Tibial artery (tissue), 4 donors: ENCODE results near the gene SLC17A4.
A peak's percentile ranks its signal among the peaks of the same experiment; 100 is the strongest.

ENCODE experiments used
- DNase-seq, 2 donors: peaks; one replicate each; pipeline ENCODE4 v3.0.0-alpha.2; 2019
- H3K27ac ChIP-seq, 2 donors: fragments of 200-600 bp; sonication (generic) in 1 of 2; 1 replicate in 1 of 2; 2 replicates in 1 of 2; pipeline ENCODE4 v1.5.1; 2018 to 2019; ENCODE audit warnings: mild to moderate bottlenecking in 1 of 2
- H3K27me3 ChIP-seq, 2 donors: fragments of 200-600 bp; sonication (generic) in 1 of 2; one replicate each; pipeline versions ENCODE4 v1.5.1 to v1.6.0; 2016 to 2019
- H3K36me3 ChIP-seq, 3 donors: fragments of 200-600 bp; sonication (generic) in 2 of 3; one replicate each; pipeline ENCODE4 v1.5.1; 2016 to 2019; ENCODE audit warnings: mild to moderate bottlenecking in 2 of 3
- H3K4me1 ChIP-seq, 4 donors: fragments of 200-600 bp; sonication (generic) in 2 of 4; 1 replicate in 3 of 4; 2 replicates in 1 of 4; pipeline ENCODE4 v1.5.1; 2016 to 2019
- H3K4me3 ChIP-seq, 2 donors: fragments of 200-600 bp; sonication (generic) in 1 of 2; 1 replicate in 1 of 2; 2 replicates in 1 of 2; pipeline ENCODE4 v1.5.1; 2018 to 2019; ENCODE audit warnings: mild to moderate bottlenecking in 2 of 2
- H3K9me3 ChIP-seq, 3 donors: fragments of 200-600 bp; sonication (generic) in 1 of 3; one replicate each; pipeline ENCODE4 v1.5.1; 2016 to 2019
- CTCF ChIP-seq, 2 experiments: fragments of 200-600 bp in 1 of 2; fragments of 450-650 bp in 1 of 2; IDR thresholded peaks; one replicate each; pipeline ENCODE4 v1.5.1; 2017 to 2019; ENCODE audit warnings: antibody characterized with exemption in 2 of 2, mild to moderate bottlenecking in 1 of 2, moderate library complexity in 1 of 2
- intact Hi-C: fragments of 100-400 bp; cut with DNase I; formaldehyde crosslinking; loops from one replicate; pipeline ENCODE4 v1.15.0; 2023; ENCODE audit warnings: low total_unique reads

The SLC17A4 gene

GRCh38 chr6:25754535-25754934 is at the start of gene SLC17A4:
Gene SLC17A4, plus strand, starts transcription at chr6:25754742. Its CDS starts 7,221 bp downstream, at chr6:25761963.
- no peak for TF ChIP-seq CTCF (IDR thresholded peaks at IDR 0.05)
- Histone ChIP-seq H3K4me3 (no peak within 1 kb of the TSS), H3K9me3 (no peaks in the 10 kb centered on the region), H3K27me3 (no peaks in the 10 kb centered on the region), H3K27ac (no peak within 1 kb of the TSS), H3K36me3 (no peaks in the 10 kb centered on the region), H3K4me1 (no peaks in the 10 kb centered on the region)
- intact Hi-C loops, result no loop called here
- DNase-seq, result no peak

- Histone ChIP-seq H3K4me1 (no peaks in the 10 kb centered on the region), H3K36me3 (no peaks in the 10 kb centered on the region), H3K27me3 (no peaks in the 10 kb centered on the region), H3K27ac (no peak overlapping the region), H3K4me3 (no peak overlapping the region), H3K9me3 (no peaks in the 10 kb centered on the region)
- no peak for TF ChIP-seq CTCF (IDR thresholded peaks at IDR 0.05)
- peak in 1 of 2 donors; percentile 34 for DNase-seq
- intact Hi-C loops, result no loop called here
Measured at GRCh38 chr6:25706314-25707014, 48.1 kb upstream of the SLC17A4 start.

- Histone ChIP-seq H3K36me3 (no peaks in the 10 kb centered on the region), H3K4me3 (no peak overlapping the region), H3K27me3 (no peaks in the 10 kb centered on the region), H3K4me1 (no peaks in the 10 kb centered on the region), H3K9me3 (no peaks in the 10 kb centered on the region), H3K27ac (no peak overlapping the region)
- no peak for DNase-seq
- intact Hi-C loops, result no loop called here
- TF ChIP-seq CTCF (IDR thresholded peaks at IDR 0.05), result no peak
Measured at GRCh38 chr6:25709761-25710160, 44.8 kb upstream of the SLC17A4 start.

GRCh38 chr6:25710287-25710686 is 44.3 kb upstream of the SLC17A4 start:
- TF ChIP-seq CTCF (IDR thresholded peaks at IDR 0.05), result no peak
- no peak for DNase-seq
- Histone ChIP-seq H3K9me3 (no peaks in the 10 kb centered on the region), H3K27ac (no peak overlapping the region), H3K27me3 (no peaks in the 10 kb centered on the region), H3K4me3 (no peak overlapping the region), H3K4me1 (no peaks in the 10 kb centered on the region), H3K36me3 (no peaks in the 10 kb centered on the region)
- intact Hi-C loops, result no loop called here

GRCh38 chr6:25713824-25714223 is 40.7 kb upstream of the SLC17A4 start:
- Histone ChIP-seq H3K9me3 (no peaks in the 10 kb centered on the region), H3K36me3 (no peaks in the 10 kb centered on the region), H3K4me3 (no peak overlapping the region), H3K4me1 (no peaks in the 10 kb centered on the region), H3K27me3 (no peaks in the 10 kb centered on the region), H3K27ac (no peak overlapping the region)
- DNase-seq, result no peak
- TF ChIP-seq CTCF (IDR thresholded peaks at IDR 0.05), result no peak
- intact Hi-C loops, result no loop called here
